GM21390 (cell line): ENCODE measurements around the gene SPSB2.
"Not testable (repeated sequence)": the region's sequence is repeated elsewhere in the genome, so short reads cannot be mapped to it uniquely, and the experiment has no call there.

ENCODE experiments used
- ATAC-seq: cut with Tn5 transposase; IDR thresholded peaks from one replicate; pipeline ENCODE4 v1.9.1; 2021; ENCODE audit not compliant: unreplicated experiment

The SPSB2 gene, protein sequence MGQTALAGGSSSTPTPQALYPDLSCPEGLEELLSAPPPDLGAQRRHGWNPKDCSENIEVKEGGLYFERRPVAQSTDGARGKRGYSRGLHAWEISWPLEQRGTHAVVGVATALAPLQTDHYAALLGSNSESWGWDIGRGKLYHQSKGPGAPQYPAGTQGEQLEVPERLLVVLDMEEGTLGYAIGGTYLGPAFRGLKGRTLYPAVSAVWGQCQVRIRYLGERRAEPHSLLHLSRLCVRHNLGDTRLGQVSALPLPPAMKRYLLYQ

DNA sequence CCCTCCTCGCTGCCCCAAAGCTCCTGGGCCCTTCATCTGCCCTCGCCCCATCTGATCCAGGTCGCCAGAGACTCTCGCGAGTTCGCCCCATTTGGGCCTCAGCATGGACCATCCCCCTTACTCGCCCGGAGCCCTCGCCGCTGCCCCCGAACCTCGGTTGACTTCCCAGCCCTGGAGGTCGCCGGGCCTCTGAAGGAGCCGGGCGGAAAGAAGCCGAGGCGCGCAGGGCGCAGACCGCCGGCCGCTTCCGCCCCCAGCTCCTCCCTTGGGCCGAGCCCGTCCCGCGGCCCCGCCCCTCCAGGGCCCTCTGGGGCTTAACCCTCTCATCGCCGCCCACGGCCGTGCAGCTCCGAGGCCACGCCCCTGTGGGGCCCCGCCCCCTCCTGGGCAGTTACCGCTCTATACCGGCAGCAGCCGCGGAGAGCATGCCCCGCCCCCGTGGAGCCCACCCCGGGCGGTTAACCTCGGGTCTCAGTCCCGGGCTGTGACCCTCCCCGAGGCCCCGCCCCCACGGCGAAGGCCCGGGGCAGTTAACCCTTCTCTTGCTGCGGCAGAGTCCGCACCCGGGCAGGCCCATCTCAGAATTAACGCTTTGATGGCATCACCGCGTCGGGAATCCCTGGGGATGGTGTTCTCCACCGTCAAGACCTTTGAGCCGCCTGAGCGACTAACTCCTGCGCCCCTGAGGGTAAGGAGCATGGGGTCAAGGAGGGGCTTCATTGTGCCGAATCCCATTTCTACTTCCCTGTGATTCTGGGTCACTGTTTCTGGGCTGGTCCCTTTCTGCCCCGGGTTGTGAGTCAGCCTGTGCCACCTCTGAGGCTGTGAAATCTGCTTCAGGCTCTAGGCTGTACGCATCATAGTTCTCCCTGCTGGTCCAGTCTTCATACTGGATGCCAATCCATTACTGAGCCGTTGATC is at the start of gene SPSB2:
TSS of gene SPSB2 (minus strand) at position 210 of the 921 bp plus-strand sequence. CDS start 402 bp downstream, outside the sequence.
- ATAC-seq: peak; percentile 78

- ATAC-seq: no peak
Measured at GRCh38 chr12:6921996-6922946, 49.2 kb upstream of the SPSB2 start.

- ATAC-seq: no peak
Measured at GRCh38 chr12:6921539-6921938, 48.4 kb upstream of the SPSB2 start.

- no peak for ATAC-seq
Measured at GRCh38 chr12:6919588-6919987, 46.5 kb upstream of the SPSB2 start.

DNA sequence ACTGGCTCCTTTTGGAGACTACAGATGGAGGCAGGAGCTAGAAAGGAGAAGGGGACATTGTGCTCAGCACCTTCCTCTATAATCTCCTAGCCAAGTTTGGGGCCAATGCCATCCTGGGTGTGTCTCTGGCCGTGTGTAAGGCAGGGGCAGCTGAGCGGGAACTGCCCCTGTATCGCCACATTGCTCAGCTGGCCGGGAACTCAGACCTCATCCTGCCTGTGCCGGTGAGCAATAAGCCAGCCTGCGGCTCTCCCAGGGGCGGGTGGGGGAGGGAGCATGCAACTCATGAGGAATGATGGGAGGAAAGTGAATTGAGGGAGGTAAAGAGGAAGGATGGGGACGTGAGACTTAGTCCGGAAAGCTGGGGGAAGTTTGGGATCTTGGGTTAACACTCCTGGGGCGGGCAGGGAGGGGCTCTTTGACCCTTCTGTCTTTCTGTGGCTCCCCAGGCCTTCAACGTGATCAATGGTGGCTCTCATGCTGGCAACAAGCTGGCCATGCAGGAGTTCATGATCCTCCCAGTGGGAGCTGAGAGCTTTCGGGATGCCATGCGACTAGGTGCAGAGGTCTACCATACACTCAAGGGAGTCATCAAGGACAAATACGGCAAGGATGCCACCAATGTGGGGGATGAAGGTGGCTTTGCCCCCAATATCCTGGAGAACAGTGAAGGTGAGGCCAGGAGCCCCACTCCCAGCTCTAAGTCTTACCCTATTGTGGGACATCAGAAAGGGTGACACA is 44.6 kb upstream of the SPSB2 start:
- ATAC-seq: no peak

- no peak for ATAC-seq
Measured at GRCh38 chr12:6916426-6917200, 43.5 kb upstream of the SPSB2 start.

GRCh38 chr12:6915789-6916285 is 42.7 kb upstream of the SPSB2 start:
- no peak for ATAC-seq

- ATAC-seq: no peak
Measured at GRCh38 chr12:6914947-6915788, 42.1 kb upstream of the SPSB2 start.

DNA sequence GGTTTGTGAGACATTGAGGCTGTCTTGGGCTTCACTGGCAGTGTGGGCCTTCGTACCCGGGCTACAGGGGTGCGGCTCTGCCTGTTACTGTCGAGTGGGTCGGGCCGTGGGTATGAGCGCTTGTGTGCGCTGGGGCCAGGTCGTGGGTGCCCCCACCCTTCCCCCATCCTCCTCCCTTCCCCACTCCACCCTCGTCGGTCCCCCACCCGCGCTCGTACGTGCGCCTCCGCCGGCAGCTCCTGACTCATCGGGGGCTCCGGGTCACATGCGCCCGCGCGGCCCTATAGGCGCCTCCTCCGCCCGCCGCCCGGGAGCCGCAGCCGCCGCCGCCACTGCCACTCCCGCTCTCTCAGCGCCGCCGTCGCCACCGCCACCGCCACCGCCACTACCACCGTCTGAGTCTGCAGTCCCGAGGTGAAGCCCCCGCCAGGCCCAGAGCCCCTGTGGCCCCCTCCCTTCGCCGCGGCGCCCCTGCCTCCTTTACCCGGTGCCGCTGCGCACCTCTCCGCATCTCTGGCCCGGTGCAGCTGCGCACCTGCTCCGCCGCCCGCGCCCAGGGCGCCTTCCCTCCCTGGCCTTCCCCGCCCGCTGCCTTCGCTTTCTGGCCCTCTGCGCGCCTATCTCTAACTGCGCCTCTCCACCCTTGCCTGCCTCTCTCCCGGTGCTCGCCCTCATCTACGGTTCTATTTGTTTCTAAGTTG is 41.3 kb upstream of the SPSB2 start, which contains the start of gene ENO2:
TSS of gene ENO2 (plus strand) at position 335 of the 701 bp plus-strand sequence. CDS start 1,253 bp downstream, outside the sequence.
- peak; percentile 70 for ATAC-seq

DNA sequence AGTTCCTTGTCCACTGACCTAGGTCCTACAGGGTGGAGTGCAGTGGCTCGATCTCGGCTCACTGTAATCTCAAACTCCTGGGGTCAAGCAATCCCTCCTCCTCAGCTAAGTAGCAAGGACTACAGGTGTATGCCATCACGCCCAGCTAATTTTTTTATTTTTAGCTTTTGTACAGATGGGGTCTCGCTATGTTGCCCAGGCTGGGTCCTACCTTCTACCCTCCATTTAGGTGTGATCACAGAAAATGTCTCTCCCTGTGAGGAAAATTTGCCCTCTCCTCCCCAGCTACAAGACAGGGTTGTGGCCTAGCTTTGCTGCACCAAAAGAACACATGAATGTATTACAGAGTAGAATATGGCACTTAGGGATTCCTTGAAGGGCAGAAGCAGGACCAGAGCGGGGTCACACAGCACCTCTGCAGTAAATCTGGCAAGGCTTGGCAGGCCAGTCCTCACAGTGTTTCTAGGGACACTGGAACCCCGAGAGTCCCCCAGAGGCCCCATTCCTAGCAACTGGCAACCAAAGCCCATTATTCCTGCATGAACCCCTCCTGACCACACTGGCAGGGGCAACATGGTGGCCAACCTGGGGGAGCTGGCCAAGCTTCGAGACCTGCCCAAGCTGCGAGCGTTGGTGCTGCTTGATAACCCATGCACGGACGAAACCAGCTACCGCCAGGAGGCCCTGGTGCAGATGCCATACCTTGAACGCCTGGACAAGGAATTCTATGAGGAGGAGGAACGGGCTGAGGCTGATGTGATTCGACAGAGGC is 39.2 kb upstream of the SPSB2 start:
- ATAC-seq: no peak

GRCh38 chr12:6909421-6910145 is 36.5 kb upstream of the SPSB2 start:
- ATAC-seq: no peak

GRCh38 chr12:6908141-6908540 is 35.0 kb upstream of the SPSB2 start:
- ATAC-seq: not testable (repeated sequence)

- no peak for ATAC-seq
Measured at GRCh38 chr12:6905414-6906040, 32.4 kb upstream of the SPSB2 start.

- ATAC-seq: peak; percentile 88
Measured at GRCh38 chr12:6904280-6905276, 31.5 kb upstream of the SPSB2 start, which contains the start of gene LRRC23. LRRC23 (plus strand) TSS chr12:6904822; CDS start chr12:6905634, 812 bp downstream.
